Fibroblast of lung (primary cell): ENCODE results near the gene TRPM6.

ENCODE experiments used
- EZH2 ChIP-seq: IDR thresholded peaks from 2 replicates; pipeline ENCODE4 v1.5.1; 2012; ENCODE audit warnings: low read length, control low read depth, mild to moderate bottlenecking; ENCODE audit errors: missing control alignments
- TF ChIP-seq, protein P1 (sequence below), 2 donors: IDR thresholded peaks in 1 of 2; conservative IDR thresholded peaks in 1 of 2; 1 replicate in 1 of 2; 2 replicates in 1 of 2; pipeline ENCODE4 v1.5.1; 2011 to 2012; ENCODE audit warnings: low read length in 2 of 2, control low read depth in 1 of 2, inconsistent platforms in 1 of 2, low read depth in 1 of 2, mild to moderate bottlenecking in 1 of 2

DNA sequence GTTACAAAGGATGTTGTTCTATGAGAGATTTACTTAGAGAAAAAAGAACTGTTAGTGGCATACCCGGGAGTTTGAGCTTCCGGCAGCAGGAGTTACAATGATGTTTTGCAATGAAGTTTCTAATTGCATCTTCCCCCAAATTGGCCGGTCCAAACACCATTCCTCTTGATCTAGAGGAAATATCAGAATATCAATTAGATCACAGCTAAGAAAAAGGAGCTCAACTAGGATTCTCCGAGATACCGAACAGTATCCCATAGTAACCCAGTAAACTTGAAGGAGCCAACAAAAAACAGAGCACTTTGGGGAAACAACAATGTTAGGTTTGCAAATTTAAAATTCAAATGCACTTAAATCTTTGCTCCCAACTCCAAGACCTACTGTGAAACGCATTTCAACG lies 159.5 kb downstream of the TRPM6 start:
- TF ChIP-seq, protein P1, sequence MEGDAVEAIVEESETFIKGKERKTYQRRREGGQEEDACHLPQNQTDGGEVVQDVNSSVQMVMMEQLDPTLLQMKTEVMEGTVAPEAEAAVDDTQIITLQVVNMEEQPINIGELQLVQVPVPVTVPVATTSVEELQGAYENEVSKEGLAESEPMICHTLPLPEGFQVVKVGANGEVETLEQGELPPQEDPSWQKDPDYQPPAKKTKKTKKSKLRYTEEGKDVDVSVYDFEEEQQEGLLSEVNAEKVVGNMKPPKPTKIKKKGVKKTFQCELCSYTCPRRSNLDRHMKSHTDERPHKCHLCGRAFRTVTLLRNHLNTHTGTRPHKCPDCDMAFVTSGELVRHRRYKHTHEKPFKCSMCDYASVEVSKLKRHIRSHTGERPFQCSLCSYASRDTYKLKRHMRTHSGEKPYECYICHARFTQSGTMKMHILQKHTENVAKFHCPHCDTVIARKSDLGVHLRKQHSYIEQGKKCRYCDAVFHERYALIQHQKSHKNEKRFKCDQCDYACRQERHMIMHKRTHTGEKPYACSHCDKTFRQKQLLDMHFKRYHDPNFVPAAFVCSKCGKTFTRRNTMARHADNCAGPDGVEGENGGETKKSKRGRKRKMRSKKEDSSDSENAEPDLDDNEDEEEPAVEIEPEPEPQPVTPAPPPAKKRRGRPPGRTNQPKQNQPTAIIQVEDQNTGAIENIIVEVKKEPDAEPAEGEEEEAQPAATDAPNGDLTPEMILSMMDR (conservative IDR thresholded peaks at IDR 0.05 in 1 of 2, IDR thresholded peaks at IDR 0.05 in 1 of 2; ENCODE audit: low read depth in 1 of 2, low read length in 2 of 2), result no peak
- no peak for TF ChIP-seq EZH2
